ENCODE results near the gene DRG1. TPM values are rescaled to one million over a fixed set of nuclear protein-coding genes. Genes with fewer than 3 reads are reported as not detected.
"Not testable (repeated sequence)": the region's sequence is repeated elsewhere in the genome, so short reads cannot be mapped to it uniquely, and the experiment has no call there.

The DRG1 gene
- total RNA-seq, 2 donors from 2014 or later, result 37.5 to 38.8 TPM

DNA sequence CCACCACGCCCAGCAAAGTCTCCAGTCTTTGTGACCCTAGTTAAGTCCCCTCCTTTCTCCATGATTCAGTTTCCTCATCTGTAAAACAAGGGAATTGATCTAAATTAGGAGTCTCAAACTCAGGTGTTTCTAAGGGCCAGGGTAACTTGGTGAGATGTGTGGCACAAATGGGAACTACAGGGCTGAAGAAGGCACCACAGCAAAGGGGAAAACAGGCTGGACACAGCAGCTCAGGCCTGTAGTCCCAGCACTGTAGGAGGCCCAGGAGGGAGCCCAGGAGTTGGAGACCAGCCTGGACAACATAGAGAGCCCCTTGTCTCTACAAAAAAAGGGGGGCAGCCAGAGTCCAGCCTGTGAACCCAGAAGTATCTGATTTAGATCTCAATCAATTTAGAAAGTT lies 37.7 kb upstream of the DRG1 start:
- Histone ChIP-seq H3K4me1 (ENCODE audit: control insufficient read depth in 1 of 2, low read depth in 2 of 2) (no peaks in the 10 kb centered on the region), H3K4me3 (no peak overlapping the region), H3K9me3 (no peaks in the 10 kb centered on the region), H3K36me3 (no peaks in the 10 kb centered on the region), H3K27ac (no peak overlapping the region), H3K27me3 (replicated peaks; ENCODE audit: insufficient read depth) (no peaks in the 10 kb centered on the region)
- TF ChIP-seq, protein P1, sequence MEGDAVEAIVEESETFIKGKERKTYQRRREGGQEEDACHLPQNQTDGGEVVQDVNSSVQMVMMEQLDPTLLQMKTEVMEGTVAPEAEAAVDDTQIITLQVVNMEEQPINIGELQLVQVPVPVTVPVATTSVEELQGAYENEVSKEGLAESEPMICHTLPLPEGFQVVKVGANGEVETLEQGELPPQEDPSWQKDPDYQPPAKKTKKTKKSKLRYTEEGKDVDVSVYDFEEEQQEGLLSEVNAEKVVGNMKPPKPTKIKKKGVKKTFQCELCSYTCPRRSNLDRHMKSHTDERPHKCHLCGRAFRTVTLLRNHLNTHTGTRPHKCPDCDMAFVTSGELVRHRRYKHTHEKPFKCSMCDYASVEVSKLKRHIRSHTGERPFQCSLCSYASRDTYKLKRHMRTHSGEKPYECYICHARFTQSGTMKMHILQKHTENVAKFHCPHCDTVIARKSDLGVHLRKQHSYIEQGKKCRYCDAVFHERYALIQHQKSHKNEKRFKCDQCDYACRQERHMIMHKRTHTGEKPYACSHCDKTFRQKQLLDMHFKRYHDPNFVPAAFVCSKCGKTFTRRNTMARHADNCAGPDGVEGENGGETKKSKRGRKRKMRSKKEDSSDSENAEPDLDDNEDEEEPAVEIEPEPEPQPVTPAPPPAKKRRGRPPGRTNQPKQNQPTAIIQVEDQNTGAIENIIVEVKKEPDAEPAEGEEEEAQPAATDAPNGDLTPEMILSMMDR (IDR thresholded peaks at IDR 0.05), result no peak
- ATAC-seq (ENCODE audit: insufficient number of reproducible peaks, low FRiP score, low read depth) (no peak), DNase-seq (ENCODE audit: low spot score) (no peak)

DNA sequence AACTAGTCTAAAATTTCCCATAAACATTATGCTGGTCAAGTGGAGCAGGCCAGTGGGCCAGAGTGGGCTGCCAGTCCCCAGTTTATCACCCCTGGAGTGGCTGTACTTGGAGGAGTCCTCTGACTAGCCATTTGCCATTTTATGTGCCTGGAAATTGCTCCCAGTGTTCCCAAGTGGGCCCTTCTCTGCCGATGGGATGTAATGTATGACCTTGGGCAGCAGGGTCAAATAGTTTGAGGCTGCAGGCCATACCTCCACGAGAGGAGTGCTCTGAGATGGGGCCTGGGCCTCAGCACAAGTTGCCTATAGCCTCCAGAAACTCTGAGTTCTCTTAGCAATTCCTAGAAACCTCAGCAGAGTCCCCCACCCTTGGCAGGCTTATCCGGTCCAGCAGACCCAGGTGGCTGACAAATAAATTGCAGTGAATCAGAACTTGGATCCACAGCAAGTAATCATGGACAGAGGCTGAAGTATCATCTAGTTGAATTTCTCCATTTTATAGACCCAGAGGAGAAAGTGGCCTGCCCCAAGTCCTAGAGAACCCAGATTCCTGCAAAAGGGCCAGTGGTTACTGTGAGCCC lies 35.4 kb upstream of the DRG1 start:
- Histone ChIP-seq H3K4me3 (no peak overlapping the region), H3K4me1 (ENCODE audit: control insufficient read depth in 1 of 2, low read depth in 2 of 2) (no peaks in the 10 kb centered on the region), H3K9me3 (no peaks in the 10 kb centered on the region), H3K36me3 (no peaks in the 10 kb centered on the region), H3K27me3 (replicated peaks; ENCODE audit: insufficient read depth) (no peaks in the 10 kb centered on the region), H3K27ac (no peak overlapping the region)
- ATAC-seq (ENCODE audit: insufficient number of reproducible peaks, low FRiP score, low read depth), result no peak
- TF ChIP-seq, protein P1 (IDR thresholded peaks at IDR 0.05), result no peak
- DNase-seq (ENCODE audit: low spot score), result no peak

DNA sequence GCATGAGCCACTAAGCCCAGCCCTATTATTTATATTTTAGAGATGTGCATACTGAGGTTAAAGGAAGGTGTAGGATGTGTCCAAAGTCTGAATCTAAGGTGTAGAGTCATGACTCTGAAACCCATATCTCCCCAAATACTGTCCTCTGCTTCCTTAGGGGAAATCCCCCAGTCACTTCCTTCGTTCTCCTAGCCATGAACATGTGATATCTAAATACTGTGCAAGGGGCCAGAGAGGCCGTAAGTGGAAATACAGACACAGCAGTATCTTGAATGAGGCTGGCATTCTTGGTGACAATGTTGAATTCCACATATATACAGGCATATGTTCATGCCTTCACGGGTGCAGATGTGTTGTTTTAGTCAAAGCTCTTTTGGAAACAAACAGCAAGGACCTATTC lies 32.0 kb upstream of the DRG1 start:
- DNase-seq (ENCODE audit: low spot score) (no peak), ATAC-seq (ENCODE audit: insufficient number of reproducible peaks, low FRiP score, low read depth) (no peak)
- H3K27ac ChIP-seq, result no peak overlapping the region
- TF ChIP-seq, protein P1 (IDR thresholded peaks at IDR 0.05), result no peak
- H3K9me3 ChIP-seq, result no peaks in the 10 kb centered on the region
- no peaks in the 10 kb centered on the region for H3K4me1 ChIP-seq (ENCODE audit: control insufficient read depth in 1 of 2, low read depth in 2 of 2)
- no peak overlapping the region for H3K4me3 ChIP-seq
- H3K27me3 ChIP-seq (replicated peaks; ENCODE audit: insufficient read depth), result no peaks in the 10 kb centered on the region
- H3K36me3 ChIP-seq, result no peaks in the 10 kb centered on the region

DNA sequence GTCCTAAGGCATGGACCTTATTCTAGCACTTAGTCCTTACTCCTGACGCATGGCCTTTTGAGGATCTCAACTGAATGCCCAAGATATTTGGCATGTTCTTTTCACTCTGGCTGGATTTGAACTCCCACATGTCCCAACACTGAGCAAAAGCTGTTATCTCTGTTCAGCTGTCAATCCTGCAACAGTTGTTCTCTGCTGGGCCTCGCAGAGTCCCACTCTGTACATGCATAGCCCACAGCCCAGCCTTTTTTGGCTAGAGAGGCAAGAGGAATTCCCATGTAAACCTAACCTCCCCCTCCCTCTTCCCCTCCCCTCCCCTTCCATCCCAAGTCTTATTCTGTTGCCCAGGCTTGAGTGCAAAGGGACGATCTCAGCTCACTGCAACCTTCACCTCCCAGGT lies 21.8 kb upstream of the DRG1 start:
- no peak for ATAC-seq (ENCODE audit: insufficient number of reproducible peaks, low FRiP score, low read depth)

DNA sequence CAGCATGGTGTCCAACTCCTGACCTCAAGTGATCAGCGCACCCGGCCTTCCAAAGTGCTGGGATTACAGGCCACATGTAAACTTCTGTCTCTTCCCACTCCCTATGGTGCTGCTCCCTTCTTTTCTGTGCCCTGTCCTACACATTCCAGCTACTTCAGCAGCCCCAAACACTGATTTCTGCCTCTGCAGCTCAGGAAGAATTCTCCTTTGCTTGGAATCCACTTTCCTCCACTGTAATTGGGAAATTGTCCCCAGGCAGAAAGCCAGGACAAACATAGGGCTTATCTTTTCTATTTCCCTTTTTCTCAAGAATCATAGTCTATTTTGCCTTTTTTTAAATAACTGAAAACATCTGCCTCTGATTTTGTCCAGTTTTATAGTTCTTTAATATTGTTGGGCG lies 21.3 kb upstream of the DRG1 start:
- no peak overlapping the region for H3K27ac ChIP-seq
- peaks cover 0 to 2% of the 10 kb centered on the region in 2 donors for H3K4me1 ChIP-seq (ENCODE audit: control insufficient read depth in 1 of 2, low read depth in 2 of 2)
- ATAC-seq (ENCODE audit: insufficient number of reproducible peaks, low FRiP score, low read depth), result no peak
- no peak for DNase-seq (ENCODE audit: low spot score)
- H3K4me3 ChIP-seq, result no peak overlapping the region
- no peaks in the 10 kb centered on the region for H3K27me3 ChIP-seq (replicated peaks; ENCODE audit: insufficient read depth)
- no peaks in the 10 kb centered on the region for H3K9me3 ChIP-seq
- TF ChIP-seq, protein P1 (IDR thresholded peaks at IDR 0.05), result no peak
- H3K36me3 ChIP-seq, result no peaks in the 10 kb centered on the region

More for the DNA sequence above, 21.8 kb upstream of the DRG1 start:
- no peaks in the 10 kb centered on the region for H3K27me3 ChIP-seq (replicated peaks; ENCODE audit: insufficient read depth)
- H3K27ac ChIP-seq, result no peak overlapping the region
- H3K9me3 ChIP-seq, result no peaks in the 10 kb centered on the region
- no peaks in the 10 kb centered on the region for H3K36me3 ChIP-seq
- no peak for DNase-seq (ENCODE audit: low spot score)
- TF ChIP-seq, protein P1 (IDR thresholded peaks at IDR 0.05), result no peak
- no peak overlapping the region for H3K4me3 ChIP-seq
- H3K4me1 ChIP-seq (ENCODE audit: control insufficient read depth in 1 of 2, low read depth in 2 of 2), result peaks cover 0 to 2% of the 10 kb centered on the region in 2 donors

DNA sequence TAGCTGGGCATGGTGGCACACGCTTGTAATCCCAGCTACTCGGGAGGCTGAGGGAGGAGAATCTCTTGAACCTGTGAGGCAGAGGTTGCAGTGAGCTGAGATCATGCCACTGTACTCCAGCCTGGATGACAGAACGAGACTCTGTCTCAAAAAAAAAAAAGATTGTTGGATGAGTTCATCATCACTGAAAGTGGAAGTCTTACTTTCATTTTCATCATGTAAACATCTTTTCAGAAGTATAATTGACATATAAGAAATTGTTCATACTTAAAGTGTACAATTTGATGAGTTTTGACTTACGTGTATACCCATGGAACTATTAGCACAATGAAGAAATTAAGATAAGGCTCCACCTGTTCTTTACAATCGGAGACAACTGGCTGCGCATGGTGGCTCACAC lies 20.8 kb upstream of the DRG1 start:
- not testable (repeated sequence) for H3K4me3 ChIP-seq; H3K27ac ChIP-seq; H3K9me3 ChIP-seq; DNase-seq (ENCODE audit: low spot score); ATAC-seq (ENCODE audit: insufficient number of reproducible peaks, low FRiP score, low read depth); H3K27me3 ChIP-seq (replicated peaks; ENCODE audit: insufficient read depth); H3K4me1 ChIP-seq (ENCODE audit: control insufficient read depth in 1 of 2, low read depth in 2 of 2); H3K36me3 ChIP-seq
